SJSA1 (cell line): ENCODE data around the gene TSR3. TPM values are rescaled to one million over a fixed set of nuclear protein-coding genes. Genes with fewer than 3 reads are reported as not detected.
"Not testable (repeated sequence)": the region's sequence is repeated elsewhere in the genome, so short reads cannot be mapped to it uniquely, and the experiment has no call there.

Experiments
- DNase-seq, 2 experiments: peaks; one replicate each; pipeline ENCODE4 v3.0.0-alpha.2; 2015 to 2020; ENCODE audit warnings: low spot score in 2 of 2, low read depth in 1 of 2
- H3K27ac ChIP-seq: fragments of 250-450 bp; sonication (Bioruptor Pico); 2 replicates; pipeline ENCODE4 v1.5.1; 2020; ENCODE audit warnings: mild to moderate bottlenecking, moderate library complexity
- H3K27me3 ChIP-seq: fragments of 250-450 bp; sonication (Bioruptor Pico); replicated peaks from 2 replicates; pipeline ENCODE4 v1.5.1; 2020; ENCODE audit warnings: mild to moderate bottlenecking, moderate library complexity
- H3K36me3 ChIP-seq: fragments of 250-450 bp; sonication (Bioruptor Pico); 2 replicates; pipeline ENCODE4 v1.5.1; 2020; ENCODE audit warnings: mild to moderate bottlenecking
- H3K4me1 ChIP-seq: fragments of 250-450 bp; sonication (Bioruptor Pico); replicated peaks from 2 replicates; pipeline ENCODE4 v1.6.1; 2021; ENCODE audit warnings: mild to moderate bottlenecking
- H3K4me3 ChIP-seq: fragments of 250-450 bp; sonication (Bioruptor Pico); 2 replicates; pipeline ENCODE4 v1.5.1; 2020; ENCODE audit warnings: mild to moderate bottlenecking
- H3K9me3 ChIP-seq: fragments of 250-450 bp; sonication (Bioruptor Pico); replicated peaks from 2 replicates; pipeline ENCODE4 v1.5.1; 2020; ENCODE audit warnings: mild to moderate bottlenecking
- total RNA-seq: library from RNA; depleted of rRNA; stranded (reverse); fragments of >200 nt; shearing (Covaris generic); gene quantifications from 2 replicates; pipeline ENCODE4 v1.2.3, GENCODE V29; 2014

TSR3 gene
- total RNA-seq, 1 experiment from 2014 or later: 110 TPM

DNA sequence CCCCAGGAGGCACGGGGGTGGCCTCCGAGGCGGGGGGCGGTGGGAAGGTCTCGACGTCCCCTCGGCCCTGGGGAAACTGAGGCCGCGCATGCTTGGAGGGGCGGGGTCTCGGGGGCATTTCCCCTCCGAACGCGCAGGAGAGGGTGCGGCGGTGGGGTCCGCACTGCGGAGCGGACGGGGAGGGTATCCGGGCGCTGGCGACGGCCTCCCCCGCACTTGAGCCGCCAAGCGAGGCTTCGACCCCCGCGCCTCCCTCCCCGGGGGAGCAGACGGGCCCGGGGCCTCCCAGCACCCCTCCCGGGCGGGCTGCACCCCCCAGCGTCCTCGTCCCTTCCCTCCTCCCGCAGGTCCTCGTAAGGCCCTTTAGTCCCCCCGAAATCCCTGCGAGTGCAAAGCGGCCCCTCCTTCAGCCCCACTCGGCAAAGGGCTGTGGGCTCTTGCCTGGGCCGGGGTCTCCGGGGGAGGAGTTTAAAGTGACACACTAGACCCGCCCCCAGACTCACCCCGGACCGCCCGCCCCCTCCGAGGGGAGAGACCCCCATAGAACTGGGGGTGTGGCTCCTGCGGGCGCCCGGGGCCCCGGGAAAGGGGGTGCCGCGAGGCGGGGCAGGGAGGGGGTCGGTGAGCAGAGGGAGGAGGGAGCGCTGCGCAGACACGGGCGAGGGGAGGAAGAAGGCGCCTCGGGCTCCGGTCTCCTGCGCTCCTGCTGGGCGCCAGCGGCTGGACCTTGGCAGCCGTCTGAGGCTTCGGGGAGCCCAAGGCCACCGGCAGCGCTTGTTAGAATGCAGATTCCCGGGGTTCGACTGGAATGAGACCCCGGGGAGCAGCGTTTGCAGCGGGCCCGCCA is 17.6 kb downstream of the TSR3 start:
- H3K36me3 ChIP-seq: no peaks in the 10 kb centered on the region
- H3K27me3 ChIP-seq: peaks cover 76% of the 10 kb centered on the region
- peaks cover 19% of the 10 kb centered on the region for H3K4me1 ChIP-seq
- H3K27ac ChIP-seq: no peak overlapping the region
- peaks cover 8% of the 10 kb centered on the region for H3K9me3 ChIP-seq
- DNase-seq: no peak
- no peak overlapping the region for H3K4me3 ChIP-seq

DNA sequence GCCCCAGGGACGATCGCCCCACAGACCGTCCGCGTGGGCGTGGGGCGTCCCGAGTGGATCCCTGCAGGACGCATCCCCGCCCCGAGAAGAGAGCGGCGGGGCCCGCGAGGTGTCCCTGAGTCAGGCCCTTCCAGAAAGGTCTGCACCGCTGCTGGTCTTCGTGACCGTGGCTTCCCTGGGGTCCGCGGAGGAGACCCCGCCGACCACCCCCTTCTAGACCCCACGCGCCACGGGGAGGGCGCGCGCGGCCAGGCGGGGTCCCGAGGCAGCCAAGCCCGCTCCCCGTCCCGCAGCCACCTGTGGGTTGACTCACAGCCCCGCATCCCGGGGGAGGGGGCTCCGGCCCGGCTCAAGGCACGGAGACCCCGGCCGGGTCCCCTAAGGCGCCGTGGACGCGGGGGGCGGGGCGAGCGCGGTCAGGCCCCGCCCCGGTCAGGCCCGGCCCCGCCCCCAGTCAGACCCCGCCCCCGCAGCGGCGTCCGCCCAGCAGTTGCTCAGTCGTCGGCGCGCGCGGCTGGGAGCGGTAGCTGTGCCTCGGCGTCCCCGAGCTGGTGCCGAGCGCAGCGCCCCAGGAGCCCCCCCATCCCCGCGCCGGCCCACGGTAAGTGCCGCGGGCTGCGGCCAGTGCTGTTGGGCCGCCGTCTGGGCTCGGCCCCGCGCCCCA is 18.4 kb downstream of the TSR3 start, which contains the start of gene BAIAP3:
Gene BAIAP3, plus strand, starts transcription at position 497 of the 664 bp plus-strand sequence. CDS start 4,905 bp downstream, outside the sequence.
- H3K36me3 ChIP-seq: no peaks in the 10 kb centered on the region
- no peak within 1 kb of the TSS for H3K4me3 ChIP-seq
- H3K4me1 ChIP-seq: peaks cover 19% of the 10 kb centered on the region
- no peak for DNase-seq
- no peak within 1 kb of the TSS for H3K27ac ChIP-seq
- peaks cover 8% of the 10 kb centered on the region for H3K9me3 ChIP-seq
- peaks cover 69% of the 10 kb centered on the region for H3K27me3 ChIP-seq

- H3K27me3 ChIP-seq: peaks cover 65% of the 10 kb centered on the region
- no peak for DNase-seq
- H3K4me1 ChIP-seq: peaks cover 19% of the 10 kb centered on the region
- no peaks in the 10 kb centered on the region for H3K36me3 ChIP-seq
- peaks cover 8% of the 10 kb centered on the region for H3K9me3 ChIP-seq
- no peak overlapping the region for H3K27ac ChIP-seq
- no peak overlapping the region for H3K4me3 ChIP-seq
Measured at GRCh38 chr16:1332618-1333148, 19.0 kb downstream of the TSR3 start.

GRCh38 chr16:1331712-1332617 is 19.7 kb downstream of the TSR3 start:
- peaks cover 8% of the 10 kb centered on the region for H3K9me3 ChIP-seq
- H3K27ac ChIP-seq: no peak overlapping the region
- H3K27me3 ChIP-seq: peaks cover 58% of the 10 kb centered on the region
- no peaks in the 10 kb centered on the region for H3K36me3 ChIP-seq
- peaks cover 19% of the 10 kb centered on the region for H3K4me1 ChIP-seq
- DNase-seq: no peak
- no peak overlapping the region for H3K4me3 ChIP-seq

- peaks cover 19% of the 10 kb centered on the region for H3K4me1 ChIP-seq
- 0 out of 2 replicates have a peak, but pooled peaks cover under 1% of the 10 kb centered on the region for H3K36me3 ChIP-seq
- H3K27me3 ChIP-seq: peaks cover 50% of the 10 kb centered on the region
- no peak overlapping the region for H3K4me3 ChIP-seq
- H3K9me3 ChIP-seq: peaks cover 8% of the 10 kb centered on the region
- no peak overlapping the region for H3K27ac ChIP-seq
- no peak for DNase-seq
Measured at GRCh38 chr16:1330931-1331711, 20.6 kb downstream of the TSR3 start.

GRCh38 chr16:1330260-1330914 is 21.3 kb downstream of the TSR3 start:
- Histone ChIP-seq H3K27ac (no peak overlapping the region), H3K4me3 (no peak overlapping the region), H3K36me3 (peaks cover 8% of the 10 kb centered on the region), H3K27me3 (peaks cover 42% of the 10 kb centered on the region), H3K4me1 (peaks cover 19% of the 10 kb centered on the region), H3K9me3 (peaks cover 8% of the 10 kb centered on the region)
- DNase-seq: no peak

GRCh38 chr16:1328961-1329360 is 22.7 kb downstream of the TSR3 start:
- not testable (repeated sequence) for H3K27ac ChIP-seq, H3K4me3 ChIP-seq, DNase-seq, H3K9me3 ChIP-seq
- Histone ChIP-seq H3K4me1 (peaks cover 19% of the 10 kb centered on the region), H3K27me3 (peaks cover 28% of the 10 kb centered on the region), H3K36me3 (peaks cover 22% of the 10 kb centered on the region)

DNA sequence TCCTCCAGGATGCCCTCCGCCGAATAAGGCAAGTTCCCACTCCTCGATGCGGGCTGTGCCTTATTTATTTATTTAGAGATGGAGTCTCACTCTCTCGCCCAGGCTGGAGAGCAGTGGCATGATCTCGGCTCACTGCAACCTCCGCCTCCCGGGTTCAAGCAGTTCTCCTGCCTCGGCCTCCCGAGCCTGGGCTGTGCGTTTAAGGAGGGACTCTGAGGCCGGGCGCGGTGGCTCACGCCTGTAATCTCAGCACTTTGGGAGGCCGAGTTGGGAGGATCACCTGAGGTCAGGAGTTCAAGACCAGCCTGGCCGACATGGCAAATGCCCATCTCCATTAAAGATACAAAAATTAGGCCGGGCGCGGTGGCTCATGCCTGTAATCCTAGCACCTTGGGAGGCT is 23.5 kb downstream of the TSR3 start:
- H3K9me3 ChIP-seq, DNase-seq, H3K27ac ChIP-seq, H3K4me3 ChIP-seq: not testable (repeated sequence)
- peaks cover 12% of the 10 kb centered on the region for H3K4me1 ChIP-seq
- peaks cover 20% of the 10 kb centered on the region for H3K27me3 ChIP-seq
- H3K36me3 ChIP-seq: peaks cover 30% of the 10 kb centered on the region

GRCh38 chr16:1327619-1327947 is 24.1 kb downstream of the TSR3 start:
- DNase-seq: no peak
- H3K9me3 ChIP-seq: peaks cover 5% of the 10 kb centered on the region
- H3K4me3 ChIP-seq: no peak overlapping the region
- peaks cover 10% of the 10 kb centered on the region; the same call in 1 of the 2 replicates for H3K4me1 ChIP-seq
- H3K27me3 ChIP-seq: peaks cover 14% of the 10 kb centered on the region
- H3K36me3 ChIP-seq: peaks cover 32% of the 10 kb centered on the region
- H3K27ac ChIP-seq: no peak overlapping the region

- H3K27ac ChIP-seq: no peak overlapping the region
- H3K27me3 ChIP-seq: peaks cover 9% of the 10 kb centered on the region
- DNase-seq: no peak
- peaks cover 5% of the 10 kb centered on the region for H3K9me3 ChIP-seq
- peaks cover 8% of the 10 kb centered on the region; the same call in 1 of the 2 replicates for H3K4me1 ChIP-seq
- no peak overlapping the region for H3K4me3 ChIP-seq
- peaks cover 36% of the 10 kb centered on the region for H3K36me3 ChIP-seq
Measured at GRCh38 chr16:1326946-1327618, 24.6 kb downstream of the TSR3 start.

DNA sequence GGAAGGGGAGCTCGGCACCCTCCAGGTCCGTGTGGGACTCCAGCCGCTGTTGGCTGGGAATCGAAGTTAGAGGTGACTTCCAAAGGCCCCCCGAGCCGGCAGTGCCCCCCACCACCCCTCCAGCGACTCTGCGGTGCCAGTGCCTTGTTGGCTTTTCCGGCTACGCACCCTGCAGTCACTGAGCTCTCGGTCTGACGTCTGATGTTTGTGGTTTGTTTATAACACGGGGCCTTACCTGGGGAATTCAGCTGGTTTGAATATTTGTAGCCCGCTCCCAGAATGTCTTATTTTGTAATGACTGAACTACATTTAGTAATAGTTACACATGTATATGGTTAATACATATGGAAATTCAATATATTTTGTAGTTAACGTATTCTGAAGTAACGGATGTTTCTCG is 25.3 kb downstream of the TSR3 start:
- H3K4me1 ChIP-seq: peaks cover 1% of the 10 kb centered on the region; the same call in 1 of the 2 replicates
- no peak for DNase-seq
- peaks cover 39% of the 10 kb centered on the region for H3K36me3 ChIP-seq
- peaks cover 5% of the 10 kb centered on the region for H3K9me3 ChIP-seq
- no peak overlapping the region for H3K4me3 ChIP-seq
- H3K27me3 ChIP-seq: peaks cover 2% of the 10 kb centered on the region
- no peak overlapping the region for H3K27ac ChIP-seq
